GM04504 (cell line): ENCODE data around the gene DOCK1.
A peak's percentile ranks its signal among the peaks of the same experiment; 100 is the strongest.

ENCODE experiments used
- DNase-seq: peaks from one replicate; pipeline ENCODE4 v3.0.0-alpha.2; 2012; ENCODE audit warnings: low read depth

DOCK1 gene

GRCh38 chr10:127089446-127089845 lies 184.2 kb downstream of the DOCK1 start:
- no peak for DNase-seq

DNA sequence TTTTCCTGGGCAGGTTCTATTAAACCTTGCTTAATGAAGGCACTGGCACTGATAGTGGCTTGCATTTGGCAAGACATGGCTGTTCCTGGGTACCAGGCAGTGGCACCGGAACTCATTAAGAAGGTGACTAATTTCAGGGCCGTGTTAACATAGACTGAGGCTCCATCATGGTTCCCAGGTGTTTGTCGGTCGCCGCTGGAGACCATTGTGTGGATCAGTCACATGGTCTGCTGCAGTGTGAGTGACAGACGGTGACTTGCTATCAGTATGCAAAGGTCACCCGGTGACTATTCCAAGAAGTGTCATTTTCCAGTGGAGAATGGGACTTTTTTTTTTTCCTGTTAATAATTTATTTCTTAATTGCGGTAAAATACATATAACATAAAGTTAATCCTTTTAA lies 184.9 kb downstream of the DOCK1 start:
- DNase-seq = no peak

DNA sequence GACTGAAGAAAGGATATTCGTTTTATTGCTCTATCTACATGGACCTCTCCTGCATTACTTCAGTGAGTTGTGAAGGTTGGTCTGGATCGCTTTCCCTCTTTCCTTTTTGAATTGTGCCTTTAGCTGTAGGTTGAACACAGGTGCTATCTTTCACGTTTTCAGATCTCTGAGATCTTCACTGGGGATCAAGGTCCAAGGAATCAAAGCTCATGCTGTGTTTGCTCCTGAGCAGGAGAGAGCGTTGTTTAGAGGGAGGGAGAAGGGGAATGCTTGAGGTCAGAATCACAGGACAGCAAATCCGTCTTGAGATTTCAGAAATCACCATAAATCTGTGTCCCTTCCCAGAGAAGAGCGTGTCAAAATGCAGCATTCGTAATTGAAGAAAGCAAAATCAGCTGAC lies 186.1 kb downstream of the DOCK1 start:
- DNase-seq = no peak

DNA sequence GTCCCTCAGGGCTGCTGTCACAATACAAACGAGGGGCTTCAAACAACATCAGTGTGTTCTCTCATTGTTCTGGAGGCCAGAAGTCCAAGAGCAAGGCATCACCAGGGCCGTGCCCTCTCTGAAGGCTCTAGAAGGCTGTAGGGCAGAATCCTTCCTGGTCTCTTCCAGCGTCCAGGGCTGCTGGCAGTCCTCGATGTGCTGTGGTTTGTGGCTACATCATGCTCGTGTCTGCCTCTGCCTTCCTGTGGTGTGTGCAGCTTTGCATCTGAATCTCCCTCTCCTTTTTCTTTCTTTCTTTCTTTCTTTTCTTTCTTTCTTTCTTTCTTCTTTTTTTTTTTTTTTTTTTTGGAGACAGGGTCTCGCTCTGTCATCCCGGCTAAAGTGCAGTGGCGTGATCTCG lies 187.7 kb downstream of the DOCK1 start:
- no peak for DNase-seq

GRCh38 chr10:127094984-127095383 lies 189.8 kb downstream of the DOCK1 start:
- DNase-seq = no peak

GRCh38 chr10:127100983-127101615 lies 195.9 kb downstream of the DOCK1 start:
- no peak for DNase-seq

- DNase-seq = no peak
Measured at GRCh38 chr10:127102176-127102575, 196.9 kb downstream of the DOCK1 start.

- DNase-seq = no peak
Measured at GRCh38 chr10:127115100-127115499, 209.9 kb downstream of the DOCK1 start.

DNA sequence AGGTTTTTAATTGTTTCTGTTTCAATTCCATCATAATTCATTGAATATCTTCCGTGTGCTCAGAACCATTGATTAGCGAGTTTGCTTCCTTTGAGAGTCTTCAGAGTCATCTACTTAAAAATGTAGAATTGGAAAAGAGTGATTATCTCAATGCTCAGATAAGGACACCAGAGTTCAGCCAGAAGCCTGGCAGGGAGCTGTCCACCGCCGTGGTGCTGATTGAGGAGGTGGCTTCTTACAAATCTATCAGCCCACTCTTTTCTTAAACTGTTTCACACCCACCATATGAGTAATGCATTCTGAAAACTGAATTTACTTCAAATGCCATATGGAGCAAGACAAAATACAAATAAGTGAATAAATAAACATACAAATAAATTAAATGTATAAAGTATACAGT lies 211.9 kb downstream of the DOCK1 start:
- DNase-seq = peak; percentile 21

GRCh38 chr10:127118034-127118433 lies 212.8 kb downstream of the DOCK1 start:
- DNase-seq = no peak

DNA sequence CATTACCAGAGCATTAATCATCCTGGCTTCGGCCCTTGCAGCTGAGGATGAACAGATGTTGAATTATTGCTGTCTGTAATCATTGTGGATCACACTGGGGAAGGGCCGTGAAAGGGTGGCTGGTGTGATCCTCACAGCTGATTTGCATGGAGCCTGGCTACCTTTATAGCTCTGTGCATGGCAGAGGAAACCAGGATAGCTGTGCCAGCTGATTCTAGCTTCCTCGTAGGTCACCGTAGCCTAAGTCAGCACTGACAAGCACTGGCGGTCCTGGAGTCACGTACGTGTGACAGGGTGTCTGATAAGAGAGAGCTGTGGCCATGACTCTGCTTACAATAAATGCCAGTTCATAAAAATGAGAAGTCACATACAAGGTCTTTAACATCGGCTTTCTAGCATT lies 214.7 kb downstream of the DOCK1 start:
- DNase-seq = no peak

GRCh38 chr10:127122831-127123230 lies 217.6 kb downstream of the DOCK1 start:
- no peak for DNase-seq

DNA sequence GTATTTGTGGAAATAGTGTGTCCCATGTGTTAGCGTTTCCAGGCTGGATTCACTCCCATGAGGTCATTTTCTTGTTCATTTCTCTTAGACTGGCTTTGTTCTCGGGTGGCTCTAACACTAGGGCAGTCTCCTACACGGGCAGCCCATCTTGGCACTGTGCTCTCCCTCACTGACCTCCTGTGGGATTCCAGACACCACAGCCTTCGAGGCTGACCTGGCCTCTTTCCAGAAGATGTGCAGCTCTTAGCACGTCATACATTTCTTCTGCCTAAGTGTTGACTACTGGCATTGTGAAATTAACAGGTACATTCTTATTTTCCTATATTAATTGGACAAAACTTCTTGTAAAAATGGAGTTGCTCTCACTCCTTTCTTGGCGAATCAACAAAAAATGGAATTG lies 218.4 kb downstream of the DOCK1 start:
- DNase-seq = no peak

- no peak for DNase-seq
Measured at GRCh38 chr10:127125331-127125730, 220.1 kb downstream of the DOCK1 start.

- DNase-seq = no peak
Measured at GRCh38 chr10:127127822-127128221, 222.6 kb downstream of the DOCK1 start.

DNA sequence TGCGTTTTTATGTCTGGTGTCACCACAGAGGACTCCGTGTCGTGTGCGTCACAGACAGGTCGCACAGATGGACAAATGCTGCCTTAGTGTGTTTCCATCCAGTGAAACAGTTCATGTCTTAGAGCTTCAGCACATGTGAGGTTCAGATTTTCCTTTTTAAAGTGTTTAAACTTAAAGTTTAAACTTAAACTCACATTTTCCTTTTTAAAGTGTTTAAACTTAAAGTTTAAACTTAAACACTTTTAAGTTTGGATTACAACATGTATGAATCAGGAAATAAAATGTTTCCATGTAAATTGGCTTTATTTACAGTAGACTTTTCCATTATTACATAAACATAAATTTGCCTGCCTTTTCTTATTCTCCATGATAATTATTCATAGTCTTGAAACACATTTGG lies 223.9 kb downstream of the DOCK1 start:
- DNase-seq = no peak

DNA sequence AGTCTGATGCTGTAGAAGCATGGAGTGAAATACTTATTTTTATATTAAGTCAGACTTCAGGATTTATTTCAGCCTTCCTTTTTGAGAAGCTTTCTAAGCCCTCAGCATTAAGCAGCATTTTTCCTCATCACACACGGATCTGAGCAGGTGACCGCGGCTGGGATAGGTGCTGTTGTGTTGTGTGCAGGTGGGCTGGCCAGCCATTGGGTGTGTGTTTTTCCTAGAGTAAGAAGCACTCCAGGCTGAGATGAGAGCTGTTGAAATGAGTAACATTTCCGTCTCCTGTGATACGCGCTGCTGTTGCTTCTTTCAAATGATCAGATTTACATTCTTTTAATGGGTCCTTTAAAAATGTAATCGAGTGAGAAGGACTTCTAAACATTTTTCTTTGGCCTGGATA lies 227.2 kb downstream of the DOCK1 start:
- no peak for DNase-seq

- no peak for DNase-seq
Measured at GRCh38 chr10:127133225-127133624, 228.0 kb downstream of the DOCK1 start.

GRCh38 chr10:127133672-127134500 lies 228.7 kb downstream of the DOCK1 start:
- no peak for DNase-seq

- DNase-seq = no peak
Measured at GRCh38 chr10:127135844-127136577, 230.8 kb downstream of the DOCK1 start.

DNA sequence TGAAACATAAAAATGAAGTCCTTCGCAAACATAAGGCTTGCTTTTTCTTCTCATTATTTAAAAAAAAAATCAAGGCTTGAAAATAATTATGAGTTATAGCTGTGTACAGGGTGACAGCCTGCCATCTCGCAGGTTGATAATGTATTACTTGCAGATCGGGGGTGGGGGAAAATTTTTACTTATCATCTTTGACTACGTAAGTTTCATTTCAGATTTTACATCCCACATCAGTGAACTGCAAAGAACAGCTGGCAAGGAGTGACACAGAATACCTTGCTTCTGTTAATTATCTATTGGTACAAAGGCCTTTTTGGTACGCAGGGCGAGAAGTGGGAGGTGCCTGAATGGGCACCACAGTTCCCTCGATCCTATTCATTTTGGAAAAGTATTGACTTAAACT lies 232.2 kb downstream of the DOCK1 start:
- no peak for DNase-seq

DNA sequence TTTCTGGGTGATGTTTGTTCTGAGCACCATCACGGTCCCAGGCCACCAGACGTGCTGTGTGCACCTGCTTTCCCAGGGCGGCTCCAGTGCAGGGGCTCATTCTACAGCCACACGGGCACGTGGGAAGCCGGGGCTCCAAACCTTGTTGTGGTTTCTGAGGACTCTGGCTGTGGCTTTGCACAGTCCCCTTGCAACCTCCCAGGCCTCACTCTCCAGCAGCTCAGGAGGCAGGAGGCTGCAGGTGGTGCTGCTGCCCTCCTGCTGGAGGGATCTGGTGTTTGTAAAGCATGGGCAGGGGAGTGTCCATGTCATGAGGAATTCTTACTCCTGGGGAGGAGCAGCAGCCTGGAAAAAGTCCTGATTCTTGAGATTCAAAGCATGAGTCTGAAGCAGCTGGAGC lies 236.9 kb downstream of the DOCK1 start:
- no peak for DNase-seq

- DNase-seq = no peak
Measured at GRCh38 chr10:127142856-127143255, 237.6 kb downstream of the DOCK1 start.
